ENCODE data around the gene SCARB2. TPM values are rescaled to one million over a fixed set of nuclear protein-coding genes. Genes with fewer than 3 reads are reported as not detected.

Gene SCARB2
- total and polyA plus RNA-seq, 4 donors = 58.2 to 136 (median 73.7) TPM

DNA sequence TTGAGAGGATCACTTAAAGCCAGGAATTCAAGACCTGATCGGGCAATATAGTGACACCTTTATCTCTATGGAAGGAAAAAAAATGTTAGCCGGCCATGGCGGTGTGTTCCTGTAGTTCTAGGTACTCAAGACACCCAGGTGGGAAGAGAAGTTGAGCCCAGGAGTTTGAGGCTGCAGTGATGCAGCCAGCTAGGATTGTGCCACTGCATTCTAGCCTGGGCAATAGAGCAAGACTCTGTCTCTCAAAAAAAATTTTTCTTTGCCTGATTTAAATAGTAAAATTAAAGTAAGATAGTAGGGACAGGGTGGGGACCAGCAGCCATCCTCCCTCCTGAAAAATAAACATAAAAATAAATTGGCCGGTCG is 21.0 kb upstream of the SCARB2 start:
- Histone ChIP-seq H3K27ac (ENCODE audit: low read depth in 1 of 2, low read length in 2 of 2) (no peak overlapping the region), H3K4me3 (ENCODE audit: low read depth in 1 of 3, low read length in 3 of 3) (no peak overlapping the region), H3K4me1 (ENCODE audit: control insufficient read depth in 4 of 4, insufficient read depth in 4 of 4, low read length in 3 of 4) (peaks cover 1 to 7% (median 6%) of the 10 kb centered on the region in 4 donors), H3K27me3 (ENCODE audit: control insufficient read depth in 4 of 4, insufficient read depth in 4 of 4, low read length in 3 of 4) (no peaks in the 10 kb centered on the region), H3K9me3 (ENCODE audit: control insufficient read depth in 4 of 4, low read length in 3 of 4) (peaks cover 0 to under 1% (median 0%) of the 10 kb centered on the region in 4 donors), H3K9ac (ENCODE audit: low read depth in 1 of 2, low read length in 2 of 2) (no peak overlapping the region), H3K36me3 (ENCODE audit: control insufficient read depth in 4 of 4, insufficient read depth in 3 of 4, low read depth in 1 of 4, low read length in 3 of 4) (no peaks in the 10 kb centered on the region)
- no peak for DNase-seq (ENCODE audit: low spot score)
- 96% methylated on average over 5 of the region's 5 CpGs for WGBS
- no peak for TF ChIP-seq EGR1 (IDR thresholded peaks at IDR 0.05; ENCODE audit: low read depth in 2 of 2)
- TF ChIP-seq NR2F2 (IDR thresholded peaks at IDR 0.05) = no peak
- no peak for TF ChIP-seq HNF4A (conservative IDR thresholded peaks at IDR 0.05)
- TF ChIP-seq FOXA2 (IDR thresholded peaks at IDR 0.05) = no peak

DNA sequence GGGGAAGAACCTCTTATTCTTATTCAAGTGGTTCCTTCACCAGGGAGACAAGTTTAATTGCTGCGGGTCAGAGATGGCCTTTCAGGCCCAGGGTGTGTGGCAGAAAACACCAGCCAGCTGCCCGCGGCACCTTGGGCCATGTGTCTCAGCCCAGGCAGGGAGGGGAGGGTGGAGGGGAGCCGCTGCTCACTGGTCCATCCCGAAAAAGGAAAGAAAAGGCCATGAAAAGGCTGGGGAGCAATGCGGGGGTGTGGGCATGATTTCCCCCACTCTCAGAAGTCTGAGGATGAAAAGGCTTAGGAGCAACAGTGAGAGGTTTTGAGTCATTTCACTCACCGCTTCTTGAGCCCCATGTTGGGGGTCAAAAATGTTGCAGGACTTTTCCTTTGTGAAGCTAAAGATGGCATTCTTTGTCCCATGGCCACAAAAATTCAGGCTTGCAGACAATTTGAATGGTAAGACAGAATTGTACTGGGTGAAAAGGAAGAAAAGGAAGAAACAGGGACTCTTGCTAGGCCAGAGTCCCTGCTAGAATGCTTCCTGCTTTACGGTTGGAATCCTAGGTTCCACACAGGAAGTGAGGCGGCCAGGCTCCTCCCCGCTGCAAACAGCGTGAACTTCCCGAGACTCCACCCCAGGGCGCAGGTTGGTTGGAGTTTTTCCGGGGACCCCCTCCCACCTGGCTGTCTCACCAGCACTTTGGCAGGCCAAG is 20.5 kb upstream of the SCARB2 start:
- no peak for TF ChIP-seq RXRA (IDR thresholded peaks at IDR 0.05)
- no peak for TF ChIP-seq EGR1 (IDR thresholded peaks at IDR 0.05; ENCODE audit: low read depth in 2 of 2)
- TF ChIP-seq, protein P1, sequence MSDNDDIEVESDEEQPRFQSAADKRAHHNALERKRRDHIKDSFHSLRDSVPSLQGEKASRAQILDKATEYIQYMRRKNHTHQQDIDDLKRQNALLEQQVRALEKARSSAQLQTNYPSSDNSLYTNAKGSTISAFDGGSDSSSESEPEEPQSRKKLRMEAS (IDR thresholded peaks at IDR 0.05) = no peak
- no peak for TF ChIP-seq JUND (IDR thresholded peaks at IDR 0.05)
- TF ChIP-seq RAD21 (IDR thresholded peaks at IDR 0.05) = no peak
- TF ChIP-seq SP1 (IDR thresholded peaks at IDR 0.05) = no peak
- TF ChIP-seq YY1 (IDR thresholded peaks at IDR 0.05) = no peak
- TF ChIP-seq NR2F2 (IDR thresholded peaks at IDR 0.05) = no peak
- TF ChIP-seq FOXA1 (IDR thresholded peaks at IDR 0.05) = no peak
- no peak for TF ChIP-seq TAF1 (conservative IDR thresholded peaks at IDR 0.05)
- TF ChIP-seq, protein P2, sequence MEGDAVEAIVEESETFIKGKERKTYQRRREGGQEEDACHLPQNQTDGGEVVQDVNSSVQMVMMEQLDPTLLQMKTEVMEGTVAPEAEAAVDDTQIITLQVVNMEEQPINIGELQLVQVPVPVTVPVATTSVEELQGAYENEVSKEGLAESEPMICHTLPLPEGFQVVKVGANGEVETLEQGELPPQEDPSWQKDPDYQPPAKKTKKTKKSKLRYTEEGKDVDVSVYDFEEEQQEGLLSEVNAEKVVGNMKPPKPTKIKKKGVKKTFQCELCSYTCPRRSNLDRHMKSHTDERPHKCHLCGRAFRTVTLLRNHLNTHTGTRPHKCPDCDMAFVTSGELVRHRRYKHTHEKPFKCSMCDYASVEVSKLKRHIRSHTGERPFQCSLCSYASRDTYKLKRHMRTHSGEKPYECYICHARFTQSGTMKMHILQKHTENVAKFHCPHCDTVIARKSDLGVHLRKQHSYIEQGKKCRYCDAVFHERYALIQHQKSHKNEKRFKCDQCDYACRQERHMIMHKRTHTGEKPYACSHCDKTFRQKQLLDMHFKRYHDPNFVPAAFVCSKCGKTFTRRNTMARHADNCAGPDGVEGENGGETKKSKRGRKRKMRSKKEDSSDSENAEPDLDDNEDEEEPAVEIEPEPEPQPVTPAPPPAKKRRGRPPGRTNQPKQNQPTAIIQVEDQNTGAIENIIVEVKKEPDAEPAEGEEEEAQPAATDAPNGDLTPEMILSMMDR (IDR thresholded peaks at IDR 0.05; ENCODE audit: low read depth, low read length, missing input control) = no peak
- TF ChIP-seq, protein P3, sequence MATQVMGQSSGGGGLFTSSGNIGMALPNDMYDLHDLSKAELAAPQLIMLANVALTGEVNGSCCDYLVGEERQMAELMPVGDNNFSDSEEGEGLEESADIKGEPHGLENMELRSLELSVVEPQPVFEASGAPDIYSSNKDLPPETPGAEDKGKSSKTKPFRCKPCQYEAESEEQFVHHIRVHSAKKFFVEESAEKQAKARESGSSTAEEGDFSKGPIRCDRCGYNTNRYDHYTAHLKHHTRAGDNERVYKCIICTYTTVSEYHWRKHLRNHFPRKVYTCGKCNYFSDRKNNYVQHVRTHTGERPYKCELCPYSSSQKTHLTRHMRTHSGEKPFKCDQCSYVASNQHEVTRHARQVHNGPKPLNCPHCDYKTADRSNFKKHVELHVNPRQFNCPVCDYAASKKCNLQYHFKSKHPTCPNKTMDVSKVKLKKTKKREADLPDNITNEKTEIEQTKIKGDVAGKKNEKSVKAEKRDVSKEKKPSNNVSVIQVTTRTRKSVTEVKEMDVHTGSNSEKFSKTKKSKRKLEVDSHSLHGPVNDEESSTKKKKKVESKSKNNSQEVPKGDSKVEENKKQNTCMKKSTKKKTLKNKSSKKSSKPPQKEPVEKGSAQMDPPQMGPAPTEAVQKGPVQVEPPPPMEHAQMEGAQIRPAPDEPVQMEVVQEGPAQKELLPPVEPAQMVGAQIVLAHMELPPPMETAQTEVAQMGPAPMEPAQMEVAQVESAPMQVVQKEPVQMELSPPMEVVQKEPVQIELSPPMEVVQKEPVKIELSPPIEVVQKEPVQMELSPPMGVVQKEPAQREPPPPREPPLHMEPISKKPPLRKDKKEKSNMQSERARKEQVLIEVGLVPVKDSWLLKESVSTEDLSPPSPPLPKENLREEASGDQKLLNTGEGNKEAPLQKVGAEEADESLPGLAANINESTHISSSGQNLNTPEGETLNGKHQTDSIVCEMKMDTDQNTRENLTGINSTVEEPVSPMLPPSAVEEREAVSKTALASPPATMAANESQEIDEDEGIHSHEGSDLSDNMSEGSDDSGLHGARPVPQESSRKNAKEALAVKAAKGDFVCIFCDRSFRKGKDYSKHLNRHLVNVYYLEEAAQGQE (IDR thresholded peaks at IDR 0.05) = no peak
- no peak for TF ChIP-seq ZBTB33 (IDR thresholded peaks at IDR 0.05)
- no peak overlapping the region for H3K27ac ChIP-seq (ENCODE audit: low read depth in 1 of 2, low read length in 2 of 2)
- H3K4me1 ChIP-seq (ENCODE audit: control insufficient read depth in 4 of 4, insufficient read depth in 4 of 4, low read length in 3 of 4) = peaks cover 1 to 7% (median 6%) of the 10 kb centered on the region in 4 donors
- 93% methylated on average over 14 of the region's 14 CpGs for WGBS
- no peaks in the 10 kb centered on the region for H3K27me3 ChIP-seq (ENCODE audit: control insufficient read depth in 4 of 4, insufficient read depth in 4 of 4, low read length in 3 of 4)
- no peak for DNase-seq (ENCODE audit: low spot score)
- H3K9ac ChIP-seq (ENCODE audit: low read depth in 1 of 2, low read length in 2 of 2) = no peak overlapping the region
- no peaks in the 10 kb centered on the region for H3K36me3 ChIP-seq (ENCODE audit: control insufficient read depth in 4 of 4, insufficient read depth in 3 of 4, low read depth in 1 of 4, low read length in 3 of 4)
- no peaks in the 10 kb centered on the region for H3K9me3 ChIP-seq (ENCODE audit: control insufficient read depth in 4 of 4, low read length in 3 of 4)
- H3K4me3 ChIP-seq (ENCODE audit: low read depth in 1 of 3, low read length in 3 of 3) = no peak overlapping the region

Measured in liver (tissue), 9 donors.